Left colon (tissue), 2 donors: ENCODE results near the gene ABCA10. TPM values are rescaled to one million over a fixed set of nuclear protein-coding genes. Genes with fewer than 3 reads are reported as not detected.
"Not testable (repeated sequence)": the region's sequence is repeated elsewhere in the genome, so short reads cannot be mapped to it uniquely, and the experiment has no call there.

ENCODE experiments used
- ATAC-seq: fragments of 200-7000 bp; cut with Tn5 transposase; one replicate; pipeline ENCODE4 v1.9.1; 2020; ENCODE audit warnings: mild to moderate bottlenecking, moderate library complexity
- DNase-seq, 2 donors: peaks; one replicate each; pipeline ENCODE4 v3.0.0-alpha.2; 2020
- intact Hi-C, 2 donors: fragments of 100-400 bp; cut with DNase I in 1 of 2; cut with micrococcal nuclease in 1 of 2; formaldehyde crosslinking; loops; one replicate each; pipeline versions ENCODE4 v1.11.2 to v1.14.0; 2022; cut with DNase I, micrococcal nuclease
- total RNA-seq, 2 donors: library from RNA; stranded (reverse); fragmentation: NEBNext Ultra II Directional; extraction: Animal tissue kit (Norgen Biotek cat#: 25700); gene quantifications; one replicate each; pipeline ENCODE4 v1.2.1, GENCODE V29; 2021
- donor health status: DM: no; HTN: no; CAD: no.
- donor health status: DM: yes; HTN: yes; CAD: no.

Gene ABCA10
- total RNA-seq, 2 donors from 2014 or later = 2.7 to 7.7 TPM

- DNase-seq = no peak
- intact Hi-C loops = no loop called here
- ATAC-seq = no peak
Measured at GRCh38 chr17:69179227-69179952, 49.2 kb downstream of the ABCA10 start.

- intact Hi-C loops = no loop called here
- DNase-seq (no peak), ATAC-seq (no peak)
Measured at GRCh38 chr17:69176457-69176795, 52.2 kb downstream of the ABCA10 start.

GRCh38 chr17:69175625-69176456 lies 52.8 kb downstream of the ABCA10 start:
- ATAC-seq = peak; percentile 49
- intact Hi-C loops = no loop called here
- no peak for DNase-seq

- DNase-seq (no peak), ATAC-seq (no peak)
- intact Hi-C loops = no loop called here
Measured at GRCh38 chr17:69175262-69175624, 53.4 kb downstream of the ABCA10 start.

GRCh38 chr17:69173118-69173517 lies 55.5 kb downstream of the ABCA10 start:
- ATAC-seq = no peak
- DNase-seq = no peak
- intact Hi-C loops = no loop called here

- DNase-seq = no peak
- intact Hi-C loops = no loop called here
- ATAC-seq = no peak
Measured at GRCh38 chr17:69170377-69170776, 58.2 kb downstream of the ABCA10 start.

GRCh38 chr17:69168642-69169041 lies 60.0 kb downstream of the ABCA10 start:
- intact Hi-C loops, DNase-seq: not testable (repeated sequence)

GRCh38 chr17:69166957-69167356 lies 61.7 kb downstream of the ABCA10 start:
- ATAC-seq = no peak
- no peak for DNase-seq
- intact Hi-C loops = no loop called here

More at GRCh38 chr17:69168642-69169041, 60.0 kb downstream of the ABCA10 start:
- not testable (repeated sequence) for ATAC-seq

- DNase-seq = no peak
- intact Hi-C loops = no loop called here
- ATAC-seq = no peak
Measured at GRCh38 chr17:69164206-69164605, 64.4 kb downstream of the ABCA10 start.

- ATAC-seq (no peak), DNase-seq (no peak)
- intact Hi-C loops = no loop called here
Measured at GRCh38 chr17:69159418-69159817, 69.2 kb downstream of the ABCA10 start.

GRCh38 chr17:69154267-69154666 lies 74.4 kb downstream of the ABCA10 start:
- intact Hi-C loops = no loop called here
- DNase-seq (no peak), ATAC-seq (no peak)

- intact Hi-C loops = no loop called here
- ATAC-seq (no peak), DNase-seq (no peak)
Measured at GRCh38 chr17:69150333-69150732, 78.3 kb downstream of the ABCA10 start.

- intact Hi-C loops = no loop called here
- DNase-seq (no peak), ATAC-seq (no peak)
Measured at GRCh38 chr17:69147460-69147859, 81.2 kb downstream of the ABCA10 start.

- ATAC-seq = no peak
- intact Hi-C loops = no loop called here
Measured at GRCh38 chr17:69144331-69145255, 84.0 kb downstream of the ABCA10 start.

GRCh38 chr17:69143683-69144231 lies 84.9 kb downstream of the ABCA10 start:
- no peak for DNase-seq
- ATAC-seq = no peak
- intact Hi-C loops = no loop called here

More at GRCh38 chr17:69144331-69145255, 84.0 kb downstream of the ABCA10 start:
- DNase-seq = no peak

- no peak for DNase-seq
- intact Hi-C loops = no loop called here
Measured at GRCh38 chr17:69143151-69143550, 85.5 kb downstream of the ABCA10 start.

GRCh38 chr17:69142175-69142802 lies 86.3 kb downstream of the ABCA10 start:
- intact Hi-C loops = no loop called here
- ATAC-seq = no peak
- DNase-seq = no peak

More at GRCh38 chr17:69143151-69143550, 85.5 kb downstream of the ABCA10 start:
- no peak for ATAC-seq

- DNase-seq = no peak
- peak; percentile 32 for ATAC-seq
- intact Hi-C loops = no loop called here
Measured at GRCh38 chr17:69141431-69142174, 87.0 kb downstream of the ABCA10 start, which contains the start of gene ABCA6. ABCA6 (minus strand) TSS chr17:69141895; CDS start chr17:69140703, 1,192 bp downstream.
